ENCODE results near the gene RRP1.

DNA sequence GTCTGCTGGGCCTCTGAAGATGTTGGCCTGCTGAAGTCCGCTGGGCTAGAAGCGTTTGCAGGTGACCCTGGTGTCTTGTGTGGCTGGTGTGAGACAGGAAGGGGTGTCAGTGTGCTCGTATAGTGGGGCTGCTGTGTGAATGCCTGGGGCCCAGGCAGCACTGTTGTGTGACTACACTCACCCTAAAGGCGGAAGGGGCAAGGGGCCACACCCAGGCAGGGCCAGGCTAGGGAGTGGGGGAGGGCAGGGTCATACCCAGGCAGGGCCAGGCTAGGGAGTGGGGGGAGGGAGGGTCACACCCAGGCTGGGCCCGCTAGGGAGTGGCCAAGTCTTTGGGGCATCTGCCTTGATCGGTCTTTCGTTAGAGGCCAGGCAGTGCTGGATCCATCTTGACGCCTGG lies 45.4 kb upstream of the RRP1 start:
- TF ChIP-seq GATA2 (IDR thresholded peaks at IDR 0.05; ENCODE audit: low read depth, low read length), result no peak
- no peak for TF ChIP-seq GATA3 (IDR thresholded peaks at IDR 0.05; ENCODE audit: low read depth, low read length)

Measured in SH-SY5Y (cell line).